Kidney capillary endothelial cell (primary cell): Measurements from ENCODE around the gene COL8A1.

Experiments
- DNase-seq: peaks from one replicate; pipeline ENCODE4 v3.0.0-alpha.2; 2018; ENCODE audit warnings: low spot score

The COL8A1 gene

GRCh38 chr3:99674086-99674789 lies 35.8 kb downstream of the COL8A1 start:
- DNase-seq = no peak

- no peak for DNase-seq
Measured at GRCh38 chr3:99678023-99678422, 39.6 kb downstream of the COL8A1 start.

- no peak for DNase-seq
Measured at GRCh38 chr3:99678896-99679295, 40.5 kb downstream of the COL8A1 start.

GRCh38 chr3:99681512-99681911 lies 43.1 kb downstream of the COL8A1 start:
- DNase-seq = no peak

DNA sequence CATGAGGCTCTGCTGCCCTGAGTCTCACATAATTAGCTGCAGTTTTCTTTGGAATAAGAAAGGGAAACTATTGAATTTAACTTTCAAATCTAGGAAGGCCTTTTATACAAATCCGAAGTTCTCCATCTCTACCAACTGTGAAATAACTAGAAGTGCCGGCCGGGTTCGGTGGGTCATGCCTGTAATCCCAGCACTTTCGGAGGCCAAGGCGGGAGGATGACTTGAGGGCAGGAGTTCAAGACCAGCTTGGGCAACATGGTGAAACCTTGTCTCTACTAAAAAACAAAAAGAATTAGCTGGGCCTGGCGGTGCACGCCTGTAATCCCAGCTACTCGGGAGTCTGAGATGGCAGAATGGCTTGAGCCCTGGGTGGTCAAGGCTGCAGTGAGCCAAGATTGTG lies 43.6 kb downstream of the COL8A1 start:
- no peak for DNase-seq

- DNase-seq = no peak
Measured at GRCh38 chr3:99683465-99683864, 45.1 kb downstream of the COL8A1 start.

GRCh38 chr3:99683876-99684275 lies 45.5 kb downstream of the COL8A1 start:
- DNase-seq = no peak

DNA sequence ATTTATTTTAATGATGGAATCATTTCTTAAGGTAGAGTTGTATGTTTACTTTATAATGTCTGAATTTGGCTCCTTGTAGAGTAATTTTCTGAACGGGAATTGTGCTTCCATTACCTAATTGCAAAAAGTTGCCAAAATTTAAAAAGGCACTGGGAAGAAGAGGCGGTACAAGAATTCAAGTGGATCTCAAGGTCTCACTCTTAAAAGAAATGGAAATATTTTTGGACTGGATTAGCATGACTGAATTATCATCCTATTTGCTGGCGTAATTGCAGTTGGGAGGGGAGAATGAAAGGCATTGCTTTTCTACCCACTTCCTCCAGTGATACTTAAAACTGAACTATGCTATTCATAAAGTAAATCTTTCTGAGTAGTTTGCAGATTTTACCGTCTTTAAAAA lies 46.2 kb downstream of the COL8A1 start:
- no peak for DNase-seq

DNA sequence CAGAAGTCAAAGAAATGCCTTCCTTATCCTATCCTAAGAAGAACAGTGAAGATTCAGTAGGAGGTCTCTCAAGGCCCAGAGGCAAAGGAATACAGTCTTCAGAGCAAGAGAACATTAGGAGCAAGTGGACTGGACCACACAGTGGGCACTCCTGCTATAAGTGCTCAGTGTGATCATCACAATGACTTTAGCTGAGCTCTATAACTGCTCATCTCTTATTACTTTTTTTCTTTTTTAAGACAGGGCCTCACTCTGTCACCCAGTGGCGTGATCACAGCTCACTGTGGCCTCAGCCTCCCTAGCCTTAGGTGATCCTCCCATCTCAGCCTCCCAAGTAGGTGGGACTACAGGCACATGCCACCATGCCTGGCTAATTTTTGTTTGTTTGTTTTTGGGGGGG lies 48.1 kb downstream of the COL8A1 start:
- no peak for DNase-seq

DNA sequence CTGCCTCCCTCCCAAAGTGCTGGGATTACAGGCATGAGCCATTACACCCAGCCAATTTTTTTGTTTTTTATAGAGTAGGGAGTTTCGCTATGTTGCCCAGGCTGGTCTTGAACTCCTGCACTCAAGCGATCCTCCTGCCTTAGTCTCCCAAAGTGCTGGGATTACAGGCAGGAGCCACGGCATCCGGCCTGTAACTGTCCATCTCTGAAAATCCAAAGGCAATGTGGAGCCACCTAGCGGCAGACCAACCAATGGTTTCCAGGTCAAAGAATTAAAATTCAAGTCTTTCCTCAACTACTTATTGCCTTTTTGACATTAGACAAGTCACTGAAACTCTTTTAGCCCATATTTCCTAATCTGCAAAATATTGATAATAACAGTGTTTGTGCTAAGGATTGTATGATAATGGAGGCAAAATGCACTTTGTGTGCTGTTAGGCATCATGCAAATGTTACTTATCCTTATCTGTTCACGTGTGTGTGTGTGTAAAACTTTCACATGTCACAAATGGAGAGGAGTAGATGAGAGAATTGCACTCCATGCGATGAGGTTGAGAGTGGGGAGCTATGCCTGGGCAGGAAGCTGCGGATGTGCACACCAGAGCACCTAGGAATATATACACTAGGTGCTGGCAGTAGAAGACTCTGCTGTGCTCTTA lies 48.7 kb downstream of the COL8A1 start:
- DNase-seq = peak; percentile 53

DNA sequence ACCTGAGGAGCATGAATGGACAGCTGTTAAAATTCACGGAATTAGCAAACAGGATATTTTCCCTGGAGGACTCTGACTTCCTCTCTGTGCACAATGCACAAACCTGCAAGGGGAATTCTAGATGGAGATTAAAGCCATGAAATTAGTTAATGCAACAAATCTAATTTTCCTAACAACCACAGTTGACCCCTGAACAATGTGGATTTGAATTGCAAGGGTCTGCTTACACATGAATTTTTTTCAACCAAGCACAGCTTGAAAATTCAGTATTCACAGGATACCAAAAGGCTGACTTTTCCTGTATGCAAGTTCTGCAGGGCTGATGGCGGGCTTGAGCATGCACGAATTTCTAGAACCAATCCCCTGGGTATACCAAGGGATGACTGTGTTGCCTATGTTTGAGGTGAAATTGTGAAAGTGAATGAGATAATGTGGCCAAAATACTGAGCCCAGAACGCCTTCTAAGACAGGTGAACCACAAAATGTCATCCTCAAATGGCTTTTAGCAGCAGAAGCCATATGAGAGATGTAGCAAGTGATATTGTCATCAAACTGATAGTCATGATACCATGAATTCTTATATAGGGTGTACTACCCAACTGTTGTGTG lies 52.5 kb downstream of the COL8A1 start:
- no peak for DNase-seq

DNA sequence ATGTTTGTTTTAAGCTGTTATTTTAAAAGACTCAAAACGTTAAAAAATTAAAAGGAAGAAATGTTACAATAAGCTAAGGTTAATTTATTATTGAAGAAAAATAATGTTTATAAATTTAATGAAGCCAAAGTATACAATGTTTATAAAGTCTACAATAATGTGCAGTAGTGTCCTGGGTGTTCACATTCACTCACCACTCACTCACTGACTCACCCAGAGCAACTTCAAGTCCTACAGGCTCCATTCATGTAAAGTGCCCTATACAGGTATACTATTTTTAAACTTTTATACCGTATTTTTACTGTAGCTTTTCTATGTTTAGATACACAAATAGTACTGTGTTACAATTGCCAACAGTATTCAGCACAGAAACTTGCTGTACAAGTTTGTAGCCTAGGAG lies 55.2 kb downstream of the COL8A1 start:
- DNase-seq = no peak

GRCh38 chr3:99696497-99696896 lies 58.1 kb downstream of the COL8A1 start:
- no peak for DNase-seq

GRCh38 chr3:99697250-99697649 lies 58.9 kb downstream of the COL8A1 start:
- no peak for DNase-seq

- DNase-seq = no peak
Measured at GRCh38 chr3:99698932-99699331, 60.5 kb downstream of the COL8A1 start.

DNA sequence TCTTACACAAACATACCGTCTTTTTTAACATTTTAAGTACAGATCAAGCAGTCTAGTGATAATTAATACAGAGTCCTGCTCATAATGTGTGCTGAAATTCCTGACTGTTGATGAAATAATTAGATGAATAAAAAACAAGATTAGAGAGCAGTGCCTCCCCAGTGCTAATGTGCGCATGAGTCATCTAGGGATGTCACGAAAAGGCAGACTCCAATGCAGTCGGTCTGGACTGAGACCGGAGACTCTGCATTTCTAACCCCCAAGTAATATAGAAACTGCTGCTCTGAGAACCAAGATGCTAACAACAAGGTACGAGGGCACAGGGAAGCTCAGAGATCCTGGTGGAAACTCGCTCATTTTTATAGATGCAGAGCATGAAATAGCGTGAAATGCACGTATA lies 61.4 kb downstream of the COL8A1 start:
- no peak for DNase-seq

DNA sequence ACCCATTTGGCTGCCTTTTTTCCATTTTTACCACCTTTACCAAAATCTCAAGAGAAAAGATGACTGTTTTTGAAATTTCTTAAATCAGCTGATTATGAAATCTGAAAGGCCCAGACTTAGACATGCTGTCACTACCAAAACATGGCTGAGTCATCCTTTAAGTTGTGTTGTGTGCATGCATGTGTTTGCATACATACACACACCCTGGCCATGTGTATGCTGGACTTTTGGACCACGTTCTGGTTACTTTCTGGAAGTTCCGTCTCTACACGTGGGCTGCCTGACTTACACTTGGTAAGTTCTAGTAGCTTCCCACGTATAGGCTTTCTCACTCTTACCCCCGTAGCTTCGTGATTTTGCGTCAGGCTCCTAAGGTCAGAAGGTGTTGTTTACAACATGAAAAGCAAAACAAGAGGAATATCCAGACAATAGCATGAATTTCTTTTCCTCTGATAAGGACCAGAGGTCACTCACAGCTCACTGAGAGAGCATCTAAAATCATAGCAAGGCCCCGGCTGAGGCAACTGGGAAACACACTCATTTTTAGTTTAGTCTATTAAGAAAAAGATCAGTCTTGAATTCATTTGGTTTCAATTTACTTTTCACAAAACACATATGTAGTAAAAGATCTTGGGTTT lies 62.4 kb downstream of the COL8A1 start:
- DNase-seq = no peak

DNA sequence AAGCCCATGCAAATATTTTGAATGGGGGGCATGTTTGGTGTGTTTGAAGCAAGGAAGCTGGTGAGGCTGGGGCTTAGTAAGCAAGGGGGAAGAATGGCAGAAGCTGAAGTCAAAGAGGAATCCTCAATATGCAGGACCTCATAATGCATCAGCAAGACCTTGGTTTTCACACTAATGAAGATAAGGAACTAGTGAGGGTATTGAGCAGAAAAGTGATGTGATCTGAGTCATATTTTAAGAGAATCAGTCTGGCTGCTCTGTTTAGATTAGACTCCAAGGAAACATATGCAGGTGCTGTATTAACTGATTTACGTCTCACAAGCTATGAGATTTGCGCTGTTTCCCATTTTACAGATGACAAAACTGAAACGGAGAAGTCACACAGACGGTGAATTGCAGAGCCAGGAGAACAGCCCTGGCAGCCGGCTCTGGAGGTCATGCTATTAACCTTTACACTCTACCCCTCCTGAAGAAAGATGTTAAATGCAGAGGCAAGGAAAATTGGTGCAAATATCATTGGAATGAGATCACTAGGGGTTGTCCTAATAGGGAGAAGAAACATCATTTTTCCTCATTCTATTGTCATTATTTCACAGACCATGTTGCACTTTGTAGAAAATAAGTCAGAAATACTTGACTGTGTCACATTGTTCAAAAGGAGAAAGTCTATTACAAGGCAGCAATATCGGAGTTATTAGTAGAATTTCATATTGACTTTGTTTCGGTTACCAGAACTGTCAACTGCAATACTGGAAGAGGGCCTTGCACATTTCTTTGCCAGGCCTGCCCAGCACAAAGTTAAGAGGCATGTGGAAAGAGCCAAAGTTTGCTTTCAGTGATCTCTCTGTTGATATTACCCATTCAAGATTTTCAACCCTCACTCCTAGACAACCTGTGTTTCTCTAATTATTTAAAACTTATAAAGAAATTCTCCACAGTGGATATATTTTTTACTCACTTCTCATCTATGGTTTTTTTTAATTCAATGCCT lies 64.9 kb downstream of the COL8A1 start:
- DNase-seq = no peak

- DNase-seq = no peak
Measured at GRCh38 chr3:99704417-99704816, 66.0 kb downstream of the COL8A1 start.

DNA sequence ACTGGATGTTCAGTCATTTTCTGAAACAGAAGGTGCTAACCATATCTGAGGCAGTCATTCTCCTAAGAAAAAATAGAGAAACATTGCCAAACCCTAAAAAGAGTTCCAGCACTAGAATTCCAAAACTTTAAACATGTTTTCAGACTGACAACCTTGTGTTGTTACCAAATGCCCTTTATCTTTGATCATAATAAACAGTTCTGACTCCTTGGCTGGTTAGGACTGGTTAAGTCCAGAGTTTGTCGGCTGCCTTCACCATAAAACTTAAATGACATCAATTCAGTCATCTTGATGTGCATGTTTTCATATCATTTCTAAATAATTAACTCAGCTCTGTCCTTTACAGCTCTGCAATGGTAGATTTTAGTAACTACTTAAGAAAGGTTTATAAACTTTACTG lies 68.0 kb downstream of the COL8A1 start:
- DNase-seq = no peak

- DNase-seq = no peak
Measured at GRCh38 chr3:99708207-99708745, 69.9 kb downstream of the COL8A1 start.

DNA sequence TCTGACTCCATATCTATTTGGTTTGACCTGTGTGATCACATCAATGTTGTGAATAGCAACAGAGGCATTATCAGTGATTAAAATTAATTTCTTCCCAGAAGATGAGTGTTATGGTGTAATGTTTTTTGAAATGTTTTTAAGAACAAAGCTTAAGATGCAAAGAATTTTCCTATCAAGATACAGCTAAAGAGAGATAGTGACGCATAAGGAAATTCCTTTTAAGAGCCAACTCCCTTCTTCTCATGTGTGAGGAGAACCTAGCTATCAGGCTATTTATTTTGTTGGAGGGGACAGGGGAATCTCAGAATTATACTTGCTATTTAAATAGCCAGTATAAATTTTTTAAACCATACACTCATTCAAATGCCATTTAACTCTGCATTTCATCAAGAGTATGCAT lies 71.3 kb downstream of the COL8A1 start:
- DNase-seq = no peak
